ENCODE measurements around the gene RBM15.

RBM15 gene

DNA sequence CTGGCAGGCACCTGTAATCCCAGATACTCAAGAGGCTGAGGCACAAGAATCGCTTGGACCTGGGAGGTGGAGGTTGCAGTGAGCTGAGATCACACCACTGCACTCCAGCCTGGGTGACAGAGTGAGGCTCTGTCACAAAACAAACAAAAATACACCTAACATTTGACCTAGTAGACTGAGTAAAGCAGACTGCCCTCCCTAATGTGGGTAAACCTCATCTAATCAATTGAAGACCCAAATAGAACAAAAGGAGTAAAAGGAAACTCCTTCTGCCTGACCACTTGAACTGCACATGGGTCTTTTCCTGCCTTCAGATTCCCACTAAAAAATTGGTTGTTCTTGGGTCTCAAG, 19.0 kb upstream of the RBM15 start (continued):
- TF ChIP-seq, protein P1, sequence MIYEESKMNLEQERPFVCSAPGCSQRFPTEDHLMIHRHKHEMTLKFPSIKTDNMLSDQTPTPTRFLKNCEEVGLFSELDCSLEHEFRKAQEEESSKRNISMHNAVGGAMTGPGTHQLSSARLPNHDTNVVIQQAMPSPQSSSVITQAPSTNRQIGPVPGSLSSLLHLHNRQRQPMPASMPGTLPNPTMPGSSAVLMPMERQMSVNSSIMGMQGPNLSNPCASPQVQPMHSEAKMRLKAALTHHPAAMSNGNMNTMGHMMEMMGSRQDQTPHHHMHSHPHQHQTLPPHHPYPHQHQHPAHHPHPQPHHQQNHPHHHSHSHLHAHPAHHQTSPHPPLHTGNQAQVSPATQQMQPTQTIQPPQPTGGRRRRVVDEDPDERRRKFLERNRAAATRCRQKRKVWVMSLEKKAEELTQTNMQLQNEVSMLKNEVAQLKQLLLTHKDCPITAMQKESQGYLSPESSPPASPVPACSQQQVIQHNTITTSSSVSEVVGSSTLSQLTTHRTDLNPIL (CRISPR knock-in tag; IDR thresholded peaks at IDR 0.05; ENCODE audit: low read depth): no peak
- TF ChIP-seq GLIS3 (CRISPR knock-in tag; IDR thresholded peaks at IDR 0.05) (no peak), ZFP30 (CRISPR knock-in tag; IDR thresholded peaks at IDR 0.05) (no peak), ZNF565 (CRISPR knock-in tag; conservative IDR thresholded peaks at IDR 0.05; ENCODE audit: low read depth) (no peak), PPARA (CRISPR knock-in tag; IDR thresholded peaks at IDR 0.05; ENCODE audit: borderline replicate concordance) (no peak)

DNA sequence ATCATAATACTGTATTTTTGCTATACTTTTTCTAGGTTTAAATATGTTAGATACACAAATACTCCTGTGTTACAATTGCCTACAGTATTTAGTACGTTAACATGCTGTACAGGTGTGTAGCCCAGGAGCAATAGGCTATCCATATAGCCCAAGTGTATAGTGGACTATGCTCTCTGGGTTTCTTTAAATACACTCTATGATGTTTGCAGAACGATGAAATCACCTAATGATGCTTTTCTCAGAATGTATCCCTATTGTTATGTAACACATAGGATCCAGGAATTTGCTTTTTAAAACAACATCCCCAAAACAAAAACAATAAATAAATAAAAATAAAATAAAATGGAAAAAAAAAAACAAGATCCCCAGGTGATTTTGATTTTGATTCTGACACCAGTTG, 18.1 kb upstream of the RBM15 start:
- TF ChIP-seq, protein P2, sequence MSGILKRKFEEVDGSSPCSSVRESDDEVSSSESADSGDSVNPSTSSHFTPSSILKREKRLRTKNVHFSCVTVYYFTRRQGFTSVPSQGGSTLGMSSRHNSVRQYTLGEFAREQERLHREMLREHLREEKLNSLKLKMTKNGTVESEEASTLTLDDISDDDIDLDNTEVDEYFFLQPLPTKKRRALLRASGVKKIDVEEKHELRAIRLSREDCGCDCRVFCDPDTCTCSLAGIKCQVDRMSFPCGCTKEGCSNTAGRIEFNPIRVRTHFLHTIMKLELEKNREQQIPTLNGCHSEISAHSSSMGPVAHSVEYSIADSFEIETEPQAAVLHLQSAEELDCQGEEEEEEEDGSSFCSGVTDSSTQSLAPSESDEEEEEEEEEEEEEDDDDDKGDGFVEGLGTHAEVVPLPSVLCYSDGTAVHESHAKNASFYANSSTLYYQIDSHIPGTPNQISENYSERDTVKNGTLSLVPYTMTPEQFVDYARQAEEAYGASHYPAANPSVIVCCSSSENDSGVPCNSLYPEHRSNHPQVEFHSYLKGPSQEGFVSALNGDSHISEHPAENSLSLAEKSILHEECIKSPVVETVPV (CRISPR knock-in tag; IDR thresholded peaks at IDR 0.05): no peak
- no peak for TF ChIP-seq ISL1 (CRISPR knock-in tag; IDR thresholded peaks at IDR 0.05)
- no peak for TF ChIP-seq ZFP3 (CRISPR knock-in tag; IDR thresholded peaks at IDR 0.05)
- no peak for TF ChIP-seq TOX (CRISPR knock-in tag; IDR thresholded peaks at IDR 0.05; ENCODE audit: borderline replicate concordance)
- no peak for TF ChIP-seq TCF4 (CRISPR knock-in tag; IDR thresholded peaks at IDR 0.05; ENCODE audit: borderline replicate concordance)
- no peak for TF ChIP-seq OSR1 (CRISPR knock-in tag; IDR thresholded peaks at IDR 0.05)
- TF ChIP-seq ZNF8 (CRISPR knock-in tag; IDR thresholded peaks at IDR 0.05): no peak
- TF ChIP-seq ZNF565 (CRISPR knock-in tag; conservative IDR thresholded peaks at IDR 0.05; ENCODE audit: low read depth): no peak
- no peak for TF ChIP-seq ARNTL (CRISPR knock-in tag; IDR thresholded peaks at IDR 0.05; ENCODE audit: borderline replicate concordance, low read depth)
- TF ChIP-seq, protein P1 (CRISPR knock-in tag; IDR thresholded peaks at IDR 0.05; ENCODE audit: low read depth): no peak
- TF ChIP-seq ZFP30 (CRISPR knock-in tag; IDR thresholded peaks at IDR 0.05): no peak
- no peak for ATAC-seq

DNA sequence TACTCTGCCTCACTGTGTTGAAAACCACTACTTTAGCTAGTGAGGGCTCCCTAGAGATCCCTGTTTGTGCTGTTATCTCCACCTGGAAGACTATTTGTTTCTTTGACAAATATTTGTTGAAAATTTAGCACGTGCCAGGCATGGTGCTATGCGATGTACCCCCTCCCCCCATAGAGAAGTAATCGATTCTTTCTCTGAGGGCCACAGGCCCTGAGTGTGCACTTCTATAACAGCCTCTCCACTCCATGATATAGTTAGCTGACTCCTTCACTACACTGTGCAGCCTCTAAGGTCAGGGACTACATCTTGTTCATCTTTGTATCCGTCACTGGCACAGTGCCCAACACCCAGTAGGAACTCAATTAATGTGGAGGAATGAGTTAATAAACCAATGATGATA, 17.3 kb upstream of the RBM15 start:
- ATAC-seq: no peak

DNA sequence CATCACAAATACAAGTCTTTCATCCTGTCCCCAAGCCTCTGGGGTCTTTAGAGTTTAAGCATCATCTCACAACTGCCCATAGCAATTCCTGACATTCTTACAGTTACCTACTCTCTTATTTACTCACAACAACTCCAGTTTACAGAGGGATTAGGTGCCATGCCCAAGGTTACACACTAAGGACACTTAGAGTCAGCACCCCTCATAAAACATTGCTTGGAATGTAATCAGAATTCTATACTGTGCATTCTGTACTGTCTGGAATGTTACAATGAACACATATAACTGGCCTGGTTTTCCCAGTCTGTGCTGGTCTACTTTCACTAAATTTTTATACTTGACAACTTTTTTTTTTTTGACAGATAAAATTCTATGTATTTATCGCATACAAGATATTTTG, 14.5 kb upstream of the RBM15 start:
- no peak for ATAC-seq
- TF ChIP-seq GLIS3 (CRISPR knock-in tag; IDR thresholded peaks at IDR 0.05) (no peak), ZFP30 (CRISPR knock-in tag; IDR thresholded peaks at IDR 0.05) (no peak), ZNF70 (CRISPR knock-in tag; IDR thresholded peaks at IDR 0.05) (no peak), ARNTL (CRISPR knock-in tag; IDR thresholded peaks at IDR 0.05; ENCODE audit: borderline replicate concordance, low read depth) (no peak), TOX (CRISPR knock-in tag; IDR thresholded peaks at IDR 0.05; ENCODE audit: borderline replicate concordance) (no peak), RARB (CRISPR knock-in tag; IDR thresholded peaks at IDR 0.05) (no peak), ZFP3 (CRISPR knock-in tag; IDR thresholded peaks at IDR 0.05) (no peak), ISL1 (CRISPR knock-in tag; IDR thresholded peaks at IDR 0.05) (no peak), SNAI2 (CRISPR knock-in tag; IDR thresholded peaks at IDR 0.05) (no peak)
- TF ChIP-seq, protein P3, sequence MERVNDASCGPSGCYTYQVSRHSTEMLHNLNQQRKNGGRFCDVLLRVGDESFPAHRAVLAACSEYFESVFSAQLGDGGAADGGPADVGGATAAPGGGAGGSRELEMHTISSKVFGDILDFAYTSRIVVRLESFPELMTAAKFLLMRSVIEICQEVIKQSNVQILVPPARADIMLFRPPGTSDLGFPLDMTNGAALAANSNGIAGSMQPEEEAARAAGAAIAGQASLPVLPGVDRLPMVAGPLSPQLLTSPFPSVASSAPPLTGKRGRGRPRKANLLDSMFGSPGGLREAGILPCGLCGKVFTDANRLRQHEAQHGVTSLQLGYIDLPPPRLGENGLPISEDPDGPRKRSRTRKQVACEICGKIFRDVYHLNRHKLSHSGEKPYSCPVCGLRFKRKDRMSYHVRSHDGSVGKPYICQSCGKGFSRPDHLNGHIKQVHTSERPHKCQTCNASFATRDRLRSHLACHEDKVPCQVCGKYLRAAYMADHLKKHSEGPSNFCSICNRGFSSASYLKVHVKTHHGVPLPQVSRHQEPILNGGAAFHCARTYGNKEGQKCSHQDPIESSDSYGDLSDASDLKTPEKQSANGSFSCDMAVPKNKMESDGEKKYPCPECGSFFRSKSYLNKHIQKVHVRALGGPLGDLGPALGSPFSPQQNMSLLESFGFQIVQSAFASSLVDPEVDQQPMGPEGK (CRISPR knock-in tag; IDR thresholded peaks at IDR 0.05; ENCODE audit: borderline replicate concordance): no peak
- TF ChIP-seq, protein P4, sequence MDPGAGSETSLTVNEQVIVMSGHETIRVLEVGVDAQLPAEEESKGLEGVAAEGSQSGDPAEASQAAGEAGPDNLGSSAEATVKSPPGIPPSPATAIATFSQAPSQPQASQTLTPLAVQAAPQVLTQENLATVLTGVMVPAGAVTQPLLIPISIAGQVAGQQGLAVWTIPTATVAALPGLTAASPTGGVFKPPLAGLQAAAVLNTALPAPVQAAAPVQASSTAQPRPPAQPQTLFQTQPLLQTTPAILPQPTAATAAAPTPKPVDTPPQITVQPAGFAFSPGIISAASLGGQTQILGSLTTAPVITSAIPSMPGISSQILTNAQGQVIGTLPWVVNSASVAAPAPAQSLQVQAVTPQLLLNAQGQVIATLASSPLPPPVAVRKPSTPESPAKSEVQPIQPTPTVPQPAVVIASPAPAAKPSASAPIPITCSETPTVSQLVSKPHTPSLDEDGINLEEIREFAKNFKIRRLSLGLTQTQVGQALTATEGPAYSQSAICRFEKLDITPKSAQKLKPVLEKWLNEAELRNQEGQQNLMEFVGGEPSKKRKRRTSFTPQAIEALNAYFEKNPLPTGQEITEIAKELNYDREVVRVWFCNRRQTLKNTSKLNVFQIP (CRISPR knock-in tag; IDR thresholded peaks at IDR 0.05; ENCODE audit: borderline replicate concordance, low read depth): no peak

More for the DNA sequence above, 17.3 kb upstream of the RBM15 start:
- TF ChIP-seq CSDC2 (CRISPR knock-in tag; IDR thresholded peaks at IDR 0.05) (no peak), TOX (CRISPR knock-in tag; IDR thresholded peaks at IDR 0.05; ENCODE audit: borderline replicate concordance) (no peak), BACH2 (CRISPR knock-in tag; IDR thresholded peaks at IDR 0.05; ENCODE audit: borderline replicate concordance) (no peak), OSR1 (CRISPR knock-in tag; IDR thresholded peaks at IDR 0.05) (no peak), ARNTL (CRISPR knock-in tag; IDR thresholded peaks at IDR 0.05; ENCODE audit: borderline replicate concordance, low read depth) (no peak), ZNF8 (CRISPR knock-in tag; IDR thresholded peaks at IDR 0.05) (no peak), RARB (CRISPR knock-in tag; IDR thresholded peaks at IDR 0.05) (no peak), ZNF70 (CRISPR knock-in tag; IDR thresholded peaks at IDR 0.05) (no peak)

Measured in SK-N-SH treated with all-trans-retinoic acid at 6 μM for 48 hours (cell line).